ENCODE data around the gene TMEM255A.

DNA sequence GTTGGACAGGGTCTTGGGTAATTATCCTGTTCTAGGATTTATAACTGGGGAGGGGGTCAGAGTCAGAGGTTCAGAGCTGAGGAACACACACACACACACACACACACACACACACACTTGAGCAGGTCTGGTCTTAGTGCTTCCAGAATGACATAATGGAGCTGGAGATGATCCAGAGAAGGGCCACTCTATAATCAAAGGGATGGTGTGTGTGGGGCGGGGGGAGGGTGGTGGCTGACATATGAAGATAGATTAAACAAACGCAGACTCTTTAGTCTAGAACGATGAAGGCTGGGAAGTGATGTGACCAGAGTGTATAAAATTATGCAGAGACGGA lies 434 bp upstream of the TMEM255A start:
- TF ChIP-seq, protein P1, sequence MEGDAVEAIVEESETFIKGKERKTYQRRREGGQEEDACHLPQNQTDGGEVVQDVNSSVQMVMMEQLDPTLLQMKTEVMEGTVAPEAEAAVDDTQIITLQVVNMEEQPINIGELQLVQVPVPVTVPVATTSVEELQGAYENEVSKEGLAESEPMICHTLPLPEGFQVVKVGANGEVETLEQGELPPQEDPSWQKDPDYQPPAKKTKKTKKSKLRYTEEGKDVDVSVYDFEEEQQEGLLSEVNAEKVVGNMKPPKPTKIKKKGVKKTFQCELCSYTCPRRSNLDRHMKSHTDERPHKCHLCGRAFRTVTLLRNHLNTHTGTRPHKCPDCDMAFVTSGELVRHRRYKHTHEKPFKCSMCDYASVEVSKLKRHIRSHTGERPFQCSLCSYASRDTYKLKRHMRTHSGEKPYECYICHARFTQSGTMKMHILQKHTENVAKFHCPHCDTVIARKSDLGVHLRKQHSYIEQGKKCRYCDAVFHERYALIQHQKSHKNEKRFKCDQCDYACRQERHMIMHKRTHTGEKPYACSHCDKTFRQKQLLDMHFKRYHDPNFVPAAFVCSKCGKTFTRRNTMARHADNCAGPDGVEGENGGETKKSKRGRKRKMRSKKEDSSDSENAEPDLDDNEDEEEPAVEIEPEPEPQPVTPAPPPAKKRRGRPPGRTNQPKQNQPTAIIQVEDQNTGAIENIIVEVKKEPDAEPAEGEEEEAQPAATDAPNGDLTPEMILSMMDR (IDR thresholded peaks at IDR 0.05) = no peak
- TF ChIP-seq EP300 (IDR thresholded peaks at IDR 0.05) = no peak
